ENCODE results near the gene PCK2. TPM values are rescaled to one million over a fixed set of nuclear protein-coding genes. Genes with fewer than 3 reads are reported as not detected.

PCK2 gene
- total and polyA plus RNA-seq, 2 of the 13 experiments (the other 11 are each of a cell fraction or from before 2014, with no cell fraction given), result 129 to 272 TPM

GRCh38 chr14:24051789-24052655 lies 42.1 kb upstream of the PCK2 start, which contains the start of gene CARMIL3 (continued):
- TF ChIP-seq USF2 (IDR thresholded peaks at IDR 0.05; ENCODE audit: low read depth, low read length) (no peak), USF2 (CRISPR knock-in tag; IDR thresholded peaks at IDR 0.05; ENCODE audit: borderline replicate concordance) (no peak; the same call in 1 of the 2 replicates), MYC (CRISPR knock-in tag; IDR thresholded peaks at IDR 0.05; ENCODE audit: borderline replicate concordance) (peak; percentile 75; the same call in 1 of the 2 replicates), CREM (IDR thresholded peaks at IDR 0.05) (no peak), CREM (CRISPR knock-in tag; IDR thresholded peaks at IDR 0.05) (no peak), ZNF567 (CRISPR knock-in tag; IDR thresholded peaks at IDR 0.05; ENCODE audit: borderline replicate concordance) (peak; percentile 55), TRIM24 (CRISPR knock-in tag; IDR thresholded peaks at IDR 0.05) (no peak), DRAP1 (CRISPR knock-in tag; IDR thresholded peaks at IDR 0.05) (peak; percentile 59), TBL1XR1 (IDR thresholded peaks at IDR 0.05; ENCODE audit: borderline replicate concordance, low read length, partially characterized antibody) (no peak), ZNF138 (CRISPR knock-in tag; IDR thresholded peaks at IDR 0.05; ENCODE audit: low read depth) (0 out of 2 replicates have a peak, but pooled peaks have one; percentile 73), ZMAT5 (CRISPR knock-in tag; IDR thresholded peaks at IDR 0.05; ENCODE audit: borderline replicate concordance, low read depth) (no peak), IRF9 (CRISPR knock-in tag; IDR thresholded peaks at IDR 0.05; ENCODE audit: borderline replicate concordance) (peak; percentile 84; the same call in 1 of the 2 replicates), ZSCAN31 (CRISPR knock-in tag; IDR thresholded peaks at IDR 0.05; ENCODE audit: low read depth) (no peak), HNF4A (CRISPR knock-in tag; IDR thresholded peaks at IDR 0.05) (0 out of 2 replicates have a peak, but pooled peaks have one; percentile 19), SIN3A (IDR thresholded peaks at IDR 0.05; ENCODE audit: borderline replicate concordance, low read depth, low read length) (peak; percentile 92; the same call in 1 of the 2 replicates), MAFK (conservative IDR thresholded peaks at IDR 0.05 in 1 of 2, IDR thresholded peaks at IDR 0.05 in 1 of 2; ENCODE audit: low read length in 2 of 2) (no peak), ATF7 (IDR thresholded peaks at IDR 0.05) (no peak), ATF7 (CRISPR knock-in tag; IDR thresholded peaks at IDR 0.05) (peak; percentile 44), SIX4 (CRISPR knock-in tag; IDR thresholded peaks at IDR 0.05) (peak; percentile 69), BRF2 (CRISPR knock-in tag; IDR thresholded peaks at IDR 0.05) (no peak; the same call in 1 of the 2 replicates), PRMT3 (CRISPR knock-in tag; IDR thresholded peaks at IDR 0.05; ENCODE audit: borderline replicate concordance, low read depth) (no peak; the same call in 1 of the 2 replicates), ZNF816 (CRISPR knock-in tag; IDR thresholded peaks at IDR 0.05; ENCODE audit: borderline replicate concordance) (no peak), TIGD3 (CRISPR knock-in tag; IDR thresholded peaks at IDR 0.05; ENCODE audit: borderline replicate concordance) (no peak)
